A204.1 (cell line): ENCODE measurements around the gene RALB.
"Not testable (repeated sequence)": the region's sequence is repeated elsewhere in the genome, so short reads cannot be mapped to it uniquely, and the experiment has no call there.

Experiments
- FAIRE-seq: peaks from 2 replicates; lab custom pipeline; 2012; peaks lifted over from hg19 to GRCh38; lab: Jason Lieb, UNC

The RALB gene

GRCh38 chr2:120317180-120317533 is 64.5 kb downstream of the RALB start:
- no peak for FAIRE-seq

GRCh38 chr2:120317916-120318315 is 65.3 kb downstream of the RALB start:
- FAIRE-seq = no peak

- no peak for FAIRE-seq
Measured at GRCh38 chr2:120318626-120319025, 66.0 kb downstream of the RALB start.

- FAIRE-seq = no peak
Measured at GRCh38 chr2:120319123-120319522, 66.5 kb downstream of the RALB start.

- no peak for FAIRE-seq
Measured at GRCh38 chr2:120319686-120320317, 67.2 kb downstream of the RALB start.

- no peak for FAIRE-seq
Measured at GRCh38 chr2:120320318-120320851, 67.7 kb downstream of the RALB start.

- not testable (repeated sequence) for FAIRE-seq
Measured at GRCh38 chr2:120320887-120321556, 68.4 kb downstream of the RALB start.

- FAIRE-seq = no peak
Measured at GRCh38 chr2:120321721-120322284, 69.2 kb downstream of the RALB start.

GRCh38 chr2:120322329-120322728 is 69.7 kb downstream of the RALB start:
- FAIRE-seq = no peak

GRCh38 chr2:120323214-120323613 is 70.6 kb downstream of the RALB start:
- no peak for FAIRE-seq

GRCh38 chr2:120323807-120324399 is 71.3 kb downstream of the RALB start:
- no peak for FAIRE-seq

- FAIRE-seq = no peak
Measured at GRCh38 chr2:120324933-120325332, 72.3 kb downstream of the RALB start.

- FAIRE-seq = no peak
Measured at GRCh38 chr2:120326066-120326465, 73.4 kb downstream of the RALB start.

- FAIRE-seq = no peak
Measured at GRCh38 chr2:120330946-120331822, 78.5 kb downstream of the RALB start.

GRCh38 chr2:120331903-120332302 is 79.3 kb downstream of the RALB start:
- no peak for FAIRE-seq

- no peak for FAIRE-seq
Measured at GRCh38 chr2:120332384-120332783, 79.7 kb downstream of the RALB start.

- no peak for FAIRE-seq
Measured at GRCh38 chr2:120334068-120334467, 81.4 kb downstream of the RALB start.

- no peak for FAIRE-seq
Measured at GRCh38 chr2:120336749-120337148, 84.1 kb downstream of the RALB start.

- no peak for FAIRE-seq
Measured at GRCh38 chr2:120338015-120338414, 85.4 kb downstream of the RALB start.

GRCh38 chr2:120341977-120342376 is 89.3 kb downstream of the RALB start:
- no peak for FAIRE-seq

GRCh38 chr2:120342446-120342845 is 89.8 kb downstream of the RALB start:
- FAIRE-seq = no peak

GRCh38 chr2:120343100-120343432 is 90.4 kb downstream of the RALB start:
- FAIRE-seq = no peak
